ENCODE measurements around the gene TRIB2. TPM values are rescaled to one million over a fixed set of nuclear protein-coding genes. Genes with fewer than 3 reads are reported as not detected.
A peak's percentile ranks its signal among the peaks of the same experiment; 100 is the strongest.

The TRIB2 gene
- total and polyA plus RNA-seq, 2 donors from 2014 or later, result 29.6 to 69.2 TPM

DNA sequence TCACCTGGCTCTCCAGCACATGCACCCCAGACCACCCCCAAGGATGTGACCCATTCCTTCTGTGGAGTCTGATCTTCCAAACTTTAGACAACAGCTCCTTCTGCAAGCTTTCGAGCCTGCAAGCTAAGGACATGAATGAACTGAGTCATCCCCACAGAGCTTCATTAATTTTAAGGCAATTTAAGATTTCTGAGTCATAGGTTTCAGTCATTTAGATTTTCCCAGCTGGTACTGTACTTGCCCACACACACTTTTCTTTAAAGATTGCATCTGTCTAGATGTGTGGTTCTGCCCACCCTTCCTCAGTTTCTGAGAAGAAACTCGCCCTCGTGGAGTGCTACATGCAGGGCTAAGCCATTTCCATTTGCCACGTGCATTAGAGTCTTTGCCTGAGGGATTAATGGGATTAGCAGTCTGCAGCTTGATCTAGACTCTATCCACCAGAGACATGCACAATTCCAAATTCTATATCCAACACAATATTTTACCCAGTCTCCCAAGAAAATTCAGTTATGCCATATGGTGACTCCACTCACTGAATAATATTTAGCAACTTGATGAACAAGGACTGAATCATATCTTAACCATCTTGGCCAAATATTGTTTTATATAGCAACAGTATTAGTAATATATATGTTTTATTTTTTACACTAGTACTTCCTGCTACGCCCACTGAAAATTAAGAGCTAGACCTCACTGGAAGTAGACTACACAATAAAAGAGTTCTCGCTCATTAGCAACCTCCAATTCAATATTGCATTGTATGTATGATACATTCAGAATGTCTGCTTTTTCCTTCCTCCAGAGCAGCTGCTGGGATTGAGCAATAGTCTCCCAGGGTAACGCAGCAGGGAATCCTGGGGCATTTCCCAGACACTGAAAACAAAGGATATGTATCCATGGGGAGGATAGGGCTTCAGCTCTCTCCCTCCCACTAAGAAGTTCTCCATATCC is 14.3 kb upstream of the TRIB2 start:
- intact Hi-C loops (cut with DNase I), result no loop called here

DNA sequence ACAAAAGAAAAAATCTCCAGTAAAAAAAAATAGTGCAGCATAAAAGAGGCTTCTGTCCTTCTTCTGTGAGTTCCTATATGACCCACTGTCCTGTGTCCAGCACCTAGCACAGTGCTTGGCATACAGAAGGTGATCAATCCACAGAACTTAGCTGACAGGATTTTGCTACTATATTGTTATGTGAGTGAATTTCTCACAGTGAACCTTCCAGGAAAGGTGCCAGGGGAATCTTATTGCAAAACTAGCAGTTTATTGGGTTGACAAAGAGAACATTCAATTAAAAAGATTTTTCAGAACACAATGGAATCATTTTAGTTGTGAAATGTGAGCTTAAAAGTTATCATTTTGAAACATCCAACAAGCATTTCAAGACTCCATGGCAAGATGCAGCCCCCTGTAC is 12.4 kb upstream of the TRIB2 start:
- TF ChIP-seq, protein P1, sequence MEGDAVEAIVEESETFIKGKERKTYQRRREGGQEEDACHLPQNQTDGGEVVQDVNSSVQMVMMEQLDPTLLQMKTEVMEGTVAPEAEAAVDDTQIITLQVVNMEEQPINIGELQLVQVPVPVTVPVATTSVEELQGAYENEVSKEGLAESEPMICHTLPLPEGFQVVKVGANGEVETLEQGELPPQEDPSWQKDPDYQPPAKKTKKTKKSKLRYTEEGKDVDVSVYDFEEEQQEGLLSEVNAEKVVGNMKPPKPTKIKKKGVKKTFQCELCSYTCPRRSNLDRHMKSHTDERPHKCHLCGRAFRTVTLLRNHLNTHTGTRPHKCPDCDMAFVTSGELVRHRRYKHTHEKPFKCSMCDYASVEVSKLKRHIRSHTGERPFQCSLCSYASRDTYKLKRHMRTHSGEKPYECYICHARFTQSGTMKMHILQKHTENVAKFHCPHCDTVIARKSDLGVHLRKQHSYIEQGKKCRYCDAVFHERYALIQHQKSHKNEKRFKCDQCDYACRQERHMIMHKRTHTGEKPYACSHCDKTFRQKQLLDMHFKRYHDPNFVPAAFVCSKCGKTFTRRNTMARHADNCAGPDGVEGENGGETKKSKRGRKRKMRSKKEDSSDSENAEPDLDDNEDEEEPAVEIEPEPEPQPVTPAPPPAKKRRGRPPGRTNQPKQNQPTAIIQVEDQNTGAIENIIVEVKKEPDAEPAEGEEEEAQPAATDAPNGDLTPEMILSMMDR (IDR thresholded peaks at IDR 0.05; ENCODE audit: borderline replicate concordance, extremely low read depth, insufficient read depth), result no peak
- FAIRE-seq, result no peak
- Histone ChIP-seq H3K4me3 (ENCODE audit: low read length in 3 of 3) (no peak overlapping the region), H3K27ac (ENCODE audit: low read depth in 2 of 2, low read length in 2 of 2) (no peak overlapping the region), H3K36me3 (ENCODE audit: control insufficient read depth in 2 of 3, insufficient read depth in 3 of 3, low read length in 3 of 3) (no peaks in the 10 kb centered on the region), H3K27me3 (ENCODE audit: control insufficient read depth, insufficient read depth, low read length) (no peaks in the 10 kb centered on the region), H3K4me1 (ENCODE audit: control insufficient read depth in 2 of 3, insufficient read depth in 2 of 3, low read depth in 1 of 3, low read length in 3 of 3) (peaks cover 0 to 2% (median 0%) of the 10 kb centered on the region in 3 donors), H3K9me3 (ENCODE audit: control insufficient read depth in 2 of 3, insufficient read depth in 1 of 3, low read length in 3 of 3) (no peaks in the 10 kb centered on the region), H3K9ac (ENCODE audit: low read length in 3 of 3) (no peak overlapping the region)
- DNase-seq, result no peak
- intact Hi-C loops (cut with DNase I), result no loop called here

More for the DNA sequence above, 14.3 kb upstream of the TRIB2 start:
- no peaks in the 10 kb centered on the region for H3K36me3 ChIP-seq (ENCODE audit: control insufficient read depth in 2 of 3, insufficient read depth in 3 of 3, low read length in 3 of 3)
- no peak overlapping the region for H3K4me3 ChIP-seq (ENCODE audit: low read length in 3 of 3)
- no peak for FAIRE-seq
- H3K9ac ChIP-seq (ENCODE audit: low read length in 3 of 3), result no peak overlapping the region
- H3K4me1 ChIP-seq (ENCODE audit: control insufficient read depth in 2 of 3, insufficient read depth in 2 of 3, low read depth in 1 of 3, low read length in 3 of 3), result no peaks in the 10 kb centered on the region
- TF ChIP-seq, protein P1 (IDR thresholded peaks at IDR 0.05; ENCODE audit: borderline replicate concordance, extremely low read depth, insufficient read depth), result no peak
- H3K27me3 ChIP-seq (ENCODE audit: control insufficient read depth, insufficient read depth, low read length), result no peaks in the 10 kb centered on the region
- no peaks in the 10 kb centered on the region for H3K9me3 ChIP-seq (ENCODE audit: control insufficient read depth in 2 of 3, insufficient read depth in 1 of 3, low read length in 3 of 3)
- peak in 1 of 5 donors; percentile 27 for DNase-seq
- no peak overlapping the region for H3K27ac ChIP-seq (ENCODE audit: low read depth in 2 of 2, low read length in 2 of 2)

DNA sequence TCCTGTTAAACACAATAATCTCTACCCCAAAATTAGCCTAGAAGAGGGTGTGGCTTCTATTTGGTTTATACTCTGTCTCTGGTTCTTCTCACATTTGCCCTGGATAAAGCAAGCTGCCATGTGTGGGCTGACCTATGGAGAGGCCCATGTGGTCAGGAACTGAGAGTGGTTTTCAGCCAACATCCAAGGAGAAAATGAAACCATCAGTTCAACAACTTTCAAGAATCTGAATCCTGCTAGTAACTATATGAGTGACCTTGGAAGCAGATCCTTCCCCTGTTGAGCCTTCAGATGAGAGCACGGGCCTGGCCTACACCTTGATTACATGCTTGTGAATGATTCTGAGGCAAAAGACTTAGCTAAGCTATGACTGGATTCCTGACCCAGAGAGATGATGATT is 11.5 kb upstream of the TRIB2 start:
- TF ChIP-seq, protein P1 (IDR thresholded peaks at IDR 0.05; ENCODE audit: borderline replicate concordance, extremely low read depth, insufficient read depth), result no peak
- Histone ChIP-seq H3K4me1 (ENCODE audit: control insufficient read depth in 2 of 3, insufficient read depth in 2 of 3, low read depth in 1 of 3, low read length in 3 of 3) (peaks cover 0 to 9% (median 8%) of the 10 kb centered on the region in 3 donors), H3K27ac (ENCODE audit: low read depth in 2 of 2, low read length in 2 of 2) (no peak overlapping the region), H3K36me3 (ENCODE audit: control insufficient read depth in 2 of 3, insufficient read depth in 3 of 3, low read length in 3 of 3) (no peaks in the 10 kb centered on the region), H3K4me3 (ENCODE audit: low read length in 3 of 3) (no peak overlapping the region), H3K9ac (ENCODE audit: low read length in 3 of 3) (no peak overlapping the region), H3K27me3 (ENCODE audit: control insufficient read depth, insufficient read depth, low read length) (no peaks in the 10 kb centered on the region), H3K9me3 (ENCODE audit: control insufficient read depth in 2 of 3, insufficient read depth in 1 of 3, low read length in 3 of 3) (no peaks in the 10 kb centered on the region)
- intact Hi-C loops (cut with DNase I), result no loop called here
- FAIRE-seq (no peak), DNase-seq (no peak)
